H9 (cell line): Measurements from ENCODE around the gene MS4A18. TPM values are rescaled to one million over a fixed set of nuclear protein-coding genes. Genes with fewer than 3 reads are reported as not detected.

Experiments
- DNase-seq: peaks from one replicate; pipeline ENCODE4 v3.0.0-alpha.2; 2017
- H2AFZ ChIP-seq: one replicate; pipeline ENCODE4 v1.6.1; 2013; ENCODE audit warnings: mild to moderate bottlenecking, low read length, control low read depth, moderate library complexity
- H2AK5ac ChIP-seq: 2 replicates; pipeline ENCODE4 v1.6.1; 2013; ENCODE audit warnings: low read length, control low read depth, mixed read lengths; ENCODE audit not compliant: insufficient read length
- H2BK120ac ChIP-seq: one replicate; pipeline ENCODE4 v1.6.1; 2013; ENCODE audit warnings: low read depth, mild to moderate bottlenecking, low read length, control low read depth, inconsistent platforms; ENCODE audit not compliant: poor library complexity, severe bottlenecking
- H2BK12ac ChIP-seq: 2 replicates; pipeline ENCODE4 v1.6.1; 2013; ENCODE audit warnings: low read length, control low read depth, mixed read lengths, low read depth; ENCODE audit not compliant: insufficient read length
- H2BK15ac ChIP-seq: 2 replicates; pipeline ENCODE4 v1.6.1; 2013; ENCODE audit warnings: low read depth, low read length, control low read depth
- H2BK20ac ChIP-seq: one replicate; pipeline ENCODE4 v1.6.1; 2013; ENCODE audit warnings: low read depth, mild to moderate bottlenecking, low read length, control low read depth, inconsistent platforms; ENCODE audit not compliant: poor library complexity, severe bottlenecking
- H2BK5ac ChIP-seq: 2 replicates; pipeline ENCODE4 v1.6.1; 2013; ENCODE audit warnings: low read length, control low read depth, mixed read lengths; ENCODE audit not compliant: insufficient read length
- H3K14ac ChIP-seq: 2 replicates; pipeline ENCODE4 v1.6.1; 2013; ENCODE audit warnings: low read length, control low read depth; ENCODE audit not compliant: insufficient read depth
- H3K18ac ChIP-seq: 2 replicates; pipeline ENCODE4 v1.6.1; 2013; ENCODE audit warnings: low read depth, mild to moderate bottlenecking, mixed read lengths, low read length, control low read depth; ENCODE audit not compliant: insufficient read length
- H3K23ac ChIP-seq: 2 replicates; pipeline ENCODE4 v1.6.1; 2013; ENCODE audit warnings: low read length, control low read depth, mixed read lengths, low read depth; ENCODE audit not compliant: insufficient read length
- H3K23me2 ChIP-seq: 2 replicates; pipeline ENCODE4 v1.6.1; 2013; ENCODE audit warnings: low read depth, mild to moderate bottlenecking, mixed read lengths, low read length, control low read depth; ENCODE audit not compliant: insufficient read length, poor library complexity, severe bottlenecking
- H3K27ac ChIP-seq: 2 replicates; pipeline ENCODE4 v1.5.1; 2013; ENCODE audit warnings: low read length, control low read depth, mixed read lengths, low read depth; ENCODE audit not compliant: insufficient read length
- H3K27me3 ChIP-seq: 2 replicates; pipeline ENCODE4 v1.6.1; 2013; ENCODE audit warnings: low read length, control low read depth, inconsistent platforms; ENCODE audit not compliant: insufficient read depth
- H3K4ac ChIP-seq: 2 replicates; pipeline ENCODE4 v1.6.1; 2013; ENCODE audit warnings: low read depth, mild to moderate bottlenecking, control low read depth, inconsistent platforms, low read length, moderate library complexity
- H3K4me1 ChIP-seq: 2 replicates; pipeline ENCODE4 v1.6.1; 2013; ENCODE audit warnings: low read length, control low read depth, inconsistent platforms; ENCODE audit not compliant: insufficient read depth
- H3K4me2 ChIP-seq: 2 replicates; pipeline ENCODE4 v1.6.1; 2013; ENCODE audit warnings: low read length, control low read depth, mixed read lengths; ENCODE audit not compliant: insufficient read length, insufficient read depth
- H3K56ac ChIP-seq: 2 replicates; pipeline ENCODE4 v1.6.1; 2013; ENCODE audit warnings: low read depth, mild to moderate bottlenecking, mixed read lengths, low read length, control low read depth; ENCODE audit not compliant: insufficient read length
- H3K79me1 ChIP-seq: 2 replicates; pipeline ENCODE4 v1.6.1; 2013; ENCODE audit warnings: low read depth, mild to moderate bottlenecking, moderate library complexity, low read length, control low read depth, inconsistent platforms; ENCODE audit not compliant: insufficient read depth, poor library complexity, severe bottlenecking
- H3K79me2 ChIP-seq: 2 replicates; pipeline ENCODE4 v1.6.1; 2013; ENCODE audit warnings: low read length, control low read depth, inconsistent platforms; ENCODE audit not compliant: insufficient read depth
- H3K9ac ChIP-seq: 2 replicates; pipeline ENCODE4 v1.6.1; 2013; ENCODE audit warnings: low read length, control low read depth, mixed read lengths; ENCODE audit not compliant: insufficient read length; ENCODE audit errors: extremely low read depth
- H3K9me3 ChIP-seq: one replicate; pipeline ENCODE4 v1.6.1; 2013; ENCODE audit warnings: low read depth, low read length, inconsistent platforms; ENCODE audit not compliant: control insufficient read depth
- H3T11ph ChIP-seq: one replicate; pipeline ENCODE4 v1.6.1; 2013; ENCODE audit warnings: mild to moderate bottlenecking, low read length, control low read depth, inconsistent platforms
- H4K20me1 ChIP-seq: one replicate; pipeline ENCODE4 v1.6.1; 2013; ENCODE audit not compliant: control insufficient read depth, insufficient read length, insufficient read depth
- H4K5ac ChIP-seq: 2 replicates; pipeline ENCODE4 v1.6.1; 2013; ENCODE audit warnings: low read depth, mild to moderate bottlenecking, mixed read lengths, low read length, control low read depth; ENCODE audit not compliant: insufficient read length
- H4K8ac ChIP-seq: replicated peaks from 2 replicates; pipeline ENCODE4 v1.6.1; 2013; ENCODE audit warnings: low read length, control low read depth, mixed read lengths, low read depth; ENCODE audit not compliant: insufficient read length
- H4K91ac ChIP-seq: 2 replicates; pipeline ENCODE4 v1.6.1; 2013; ENCODE audit warnings: low read depth, mild to moderate bottlenecking, moderate library complexity, mixed read lengths, low read length, control low read depth; ENCODE audit not compliant: insufficient read length
- H3K27ac Mint-ChIP-seq, 3 experiments: 2 replicates in 2 of 3; 3 replicates in 1 of 3; pipeline ENCODE4 v1.8.0; 2020 to 2021; ENCODE audit warnings: mixed read lengths in 3 of 3, mild to moderate bottlenecking in 1 of 3, moderate library complexity in 1 of 3
- H3K27me3 Mint-ChIP-seq: 2 replicates; pipeline ENCODE4 v1.8.0; 2021; ENCODE audit warnings: low read depth, mild to moderate bottlenecking, moderate library complexity, mixed read lengths
- H3K36me3 Mint-ChIP-seq, 3 experiments: 2 replicates in 2 of 3; 3 replicates in 1 of 3; pipeline ENCODE4 v1.8.0; 2020 to 2021; ENCODE audit warnings: low read depth in 3 of 3, mixed read lengths in 3 of 3; ENCODE audit not compliant: insufficient read depth in 1 of 3
- H3K4me1 Mint-ChIP-seq, 2 experiments: 2 replicates each; pipeline ENCODE4 v1.8.0; 2020; ENCODE audit warnings: mixed read lengths in 2 of 2
- H3K4me3 Mint-ChIP-seq, 2 experiments: 2 replicates in 1 of 2; 3 replicates in 1 of 2; pipeline ENCODE4 v1.8.0; 2020 to 2021; ENCODE audit warnings: mild to moderate bottlenecking in 2 of 2, mixed read lengths in 2 of 2, moderate library complexity in 1 of 2
- H3K9me3 Mint-ChIP-seq, 2 experiments: 2 replicates in 1 of 2; 3 replicates in 1 of 2; pipeline ENCODE4 v1.8.0; 2020; ENCODE audit warnings: mild to moderate bottlenecking in 2 of 2, mixed read lengths in 2 of 2, moderate library complexity in 1 of 2
- CTCF ChIP-seq: fragments of 200-600 bp; sonication (generic); conservative IDR thresholded peaks from 3 replicates; pipeline ENCODE4 v1.8.0; 2021; ENCODE audit warnings: antibody characterized with exemption, mild to moderate bottlenecking
- WGBS: extraction: QIAGEN DNeasy Blood & Tissue Kit; methylation state at CpG from one replicate; pipeline ENCODE4 v1.1.7; 2013; ENCODE audit warnings: missing lambda C conversion rate, low lambda C conversion rate, mixed read lengths; ENCODE audit not compliant: insufficient read length; ENCODE audit errors: extremely low coverage; 5-methylcytosine and 5-hydroxymethylcytosine counted together
- total RNA-seq: library from RNA; stranded (reverse); gene quantifications from 2 replicates; pipeline ENCODE4 v1.2.1, GENCODE V29; 2021

The MS4A18 gene
- total RNA-seq, 1 experiment from 2014 or later = not detected

GRCh38 chr11:60747359-60747873 is 22.9 kb downstream of the MS4A18 start:
- H2BK20ac ChIP-seq = no peak overlapping the region
- no peaks in the 10 kb centered on the region for H3K9me3 ChIP-seq
- no peak overlapping the region for H2AK5ac ChIP-seq
- Mint-ChIP-seq H3K4me3 (no peak overlapping the region; a peak in 1 of 5 replicates), H3K27me3 (peaks cover 4% of the 10 kb centered on the region), H3K4me1 (peaks cover 4 to 8% of the 10 kb centered on the region in 2 experiments), H3K9me3 (peaks cover 0 to 4% of the 10 kb centered on the region in 2 experiments; a peak in 4 of 5 replicates), H3K36me3 (no peaks in the 10 kb centered on the region; a peak in 2 of 7 replicates), H3K27ac (no peak overlapping the region)
- no peak overlapping the region for H2BK5ac ChIP-seq
- WGBS = no CpG with 5 or more reads among the region's 14 CpGs
- DNase-seq = no peak
- no peak overlapping the region for H2BK120ac ChIP-seq
- no peak overlapping the region for H4K5ac ChIP-seq
- H3K79me1 ChIP-seq = no peaks in the 10 kb centered on the region
- no peaks in the 10 kb centered on the region for H3K79me2 ChIP-seq
- no peak for TF ChIP-seq CTCF
- H3K9ac ChIP-seq = no peak overlapping the region
- H3K14ac ChIP-seq = no peak overlapping the region
- no peak overlapping the region for H3T11ph ChIP-seq
- no peak overlapping the region for H2AFZ ChIP-seq
- no peaks in the 10 kb centered on the region for H4K20me1 ChIP-seq
- H3K27me3 ChIP-seq = no peaks in the 10 kb centered on the region
- H3K56ac ChIP-seq = no peak overlapping the region
- H3K4ac ChIP-seq = no peak overlapping the region
- no peak overlapping the region for H2BK15ac ChIP-seq
- no peaks in the 10 kb centered on the region for H3K4me1 ChIP-seq
- H4K91ac ChIP-seq = no peak overlapping the region
- H3K23me2 ChIP-seq = no peaks in the 10 kb centered on the region
- no peak overlapping the region for H2BK12ac ChIP-seq
- no peak overlapping the region for H3K18ac ChIP-seq
- no peak overlapping the region for H3K23ac ChIP-seq
- no peak overlapping the region for H3K27ac ChIP-seq
- no peak overlapping the region for H3K4me2 ChIP-seq
- H4K8ac ChIP-seq = no peak overlapping the region
